ENCODE data around the gene PCGF3.
"Not testable (repeated sequence)": the region's sequence is repeated elsewhere in the genome, so short reads cannot be mapped to it uniquely, and the experiment has no call there.

The PCGF3 gene

DNA sequence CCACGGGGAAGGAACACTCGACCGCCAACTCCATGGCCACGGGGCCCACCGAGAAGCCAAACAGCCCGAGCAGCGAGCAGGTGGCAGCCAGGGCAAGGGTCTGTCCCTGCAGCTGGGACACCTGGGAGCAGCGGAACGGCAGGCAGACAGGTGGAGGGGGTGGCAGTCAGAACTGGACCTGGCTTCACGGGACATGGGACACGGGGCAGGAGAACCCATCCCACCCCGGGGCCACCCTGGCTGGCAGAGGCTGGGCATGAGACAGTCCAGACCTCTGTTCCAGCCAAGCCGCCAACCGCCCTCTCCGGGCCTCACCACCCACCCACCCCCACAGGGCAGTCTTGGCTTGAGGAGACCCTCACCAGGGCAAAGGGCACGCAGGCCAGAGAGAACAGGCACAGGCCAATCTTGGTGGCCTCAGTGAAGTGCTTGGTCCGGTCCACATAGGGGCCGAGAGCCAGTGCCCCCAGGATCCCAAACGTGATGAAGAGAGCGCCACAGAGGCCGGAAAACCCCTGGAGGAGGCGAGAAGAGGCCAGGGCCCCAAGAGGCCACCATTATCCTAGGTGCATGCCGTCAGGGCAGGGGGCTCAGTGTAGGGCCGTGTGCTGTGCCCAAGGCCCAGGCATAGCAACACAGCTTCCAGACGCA is 22.3 kb upstream of the PCGF3 start:
- no peak for DNase-seq

DNA sequence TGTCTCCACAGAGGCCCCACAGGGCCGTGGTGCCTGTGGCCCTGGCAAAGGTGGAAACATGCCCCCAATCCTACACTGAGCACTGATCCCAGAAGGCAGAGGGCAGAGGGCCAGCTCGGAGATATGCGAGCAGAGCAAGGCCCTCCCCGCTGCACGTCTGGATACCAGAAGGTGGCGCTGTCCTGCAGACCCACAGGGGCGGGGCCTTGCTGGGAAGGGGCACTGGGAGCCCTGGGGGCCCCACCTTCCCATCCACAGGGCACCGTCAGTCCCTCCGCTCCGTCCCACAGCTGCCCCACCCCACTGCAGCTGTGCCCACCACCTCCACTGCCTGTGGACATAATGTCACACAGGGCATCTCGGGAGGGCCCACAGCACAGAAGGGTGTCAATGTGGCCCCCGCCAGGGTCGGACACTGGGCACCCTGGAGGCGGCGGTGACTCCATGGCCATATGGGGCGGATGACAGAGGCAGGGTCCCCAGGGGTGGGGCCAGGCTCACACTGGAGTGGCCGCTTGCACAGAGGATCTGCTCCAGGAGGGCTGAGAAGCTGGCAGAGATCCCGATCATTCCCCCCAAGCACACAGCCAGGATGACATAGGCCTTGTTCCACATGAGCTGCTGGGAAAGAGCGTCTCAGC is 21.5 kb upstream of the PCGF3 start:
- no peak for DNase-seq

DNA sequence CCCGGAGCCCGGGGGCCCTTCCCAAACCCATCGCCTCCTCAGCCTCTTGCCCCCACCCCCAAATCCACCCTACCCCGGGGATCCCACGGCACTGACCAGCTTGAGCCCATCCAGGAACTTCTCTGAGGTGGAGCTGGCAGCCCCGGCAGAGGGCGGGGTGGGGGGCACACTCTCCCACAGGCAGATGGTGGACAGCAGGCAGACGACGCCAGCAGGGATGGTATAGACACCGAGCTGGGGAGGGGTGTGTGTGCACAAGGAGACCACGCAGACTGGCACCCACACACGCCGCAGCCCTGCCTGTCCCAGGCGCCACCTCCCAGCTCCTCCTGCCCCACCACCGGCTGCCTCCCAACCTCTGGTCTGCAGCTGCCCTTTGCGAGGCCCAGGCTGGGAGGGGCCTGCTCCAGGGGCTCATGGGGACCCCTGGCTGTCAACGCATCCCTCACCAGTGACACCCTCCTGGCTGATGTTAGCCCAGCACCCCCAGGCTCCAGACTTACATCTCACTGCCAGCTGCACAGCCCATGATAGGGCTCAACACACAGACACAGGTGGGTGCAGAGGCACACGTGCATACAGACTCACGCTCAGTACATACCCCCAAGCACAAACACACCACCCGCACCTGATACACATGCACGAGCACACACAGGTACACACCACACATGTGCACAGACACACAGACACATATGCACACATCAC is 20.9 kb upstream of the PCGF3 start:
- no peak for DNase-seq

DNA sequence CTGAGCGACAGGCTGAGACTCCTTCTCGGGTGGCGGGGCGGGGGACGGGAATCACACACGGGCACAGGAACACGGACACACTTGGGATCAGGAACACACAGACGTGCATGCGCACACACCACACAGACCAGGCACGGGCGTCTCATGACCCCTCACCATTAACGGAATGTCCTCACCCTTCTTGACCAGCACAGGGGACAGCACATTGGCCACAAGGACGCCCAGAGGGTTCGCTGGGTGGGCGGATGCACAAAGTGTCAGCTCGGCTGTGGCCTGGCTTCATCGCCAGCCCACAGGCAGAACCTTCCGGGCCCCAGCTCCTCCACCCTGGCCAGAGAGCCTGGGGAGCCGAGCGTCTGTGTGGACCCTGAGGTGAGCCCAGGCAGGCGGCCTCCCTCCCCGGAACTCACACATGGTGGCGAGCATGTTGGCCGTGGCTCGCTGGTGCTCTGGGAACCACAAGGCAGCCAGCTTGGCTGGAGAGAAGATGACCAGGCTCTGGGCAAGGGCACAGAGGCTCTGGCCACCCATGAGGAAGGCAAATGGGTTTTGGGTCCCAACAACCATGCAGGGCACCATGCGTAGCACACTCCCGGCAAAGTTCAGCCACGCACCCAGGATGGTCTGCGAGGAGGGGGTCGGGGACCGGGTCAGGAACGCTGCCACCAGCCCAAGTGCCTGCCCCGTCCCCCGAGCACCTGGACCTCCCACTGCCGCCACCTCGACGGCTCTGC is 19.8 kb upstream of the PCGF3 start:
- DNase-seq, result no peak

DNA sequence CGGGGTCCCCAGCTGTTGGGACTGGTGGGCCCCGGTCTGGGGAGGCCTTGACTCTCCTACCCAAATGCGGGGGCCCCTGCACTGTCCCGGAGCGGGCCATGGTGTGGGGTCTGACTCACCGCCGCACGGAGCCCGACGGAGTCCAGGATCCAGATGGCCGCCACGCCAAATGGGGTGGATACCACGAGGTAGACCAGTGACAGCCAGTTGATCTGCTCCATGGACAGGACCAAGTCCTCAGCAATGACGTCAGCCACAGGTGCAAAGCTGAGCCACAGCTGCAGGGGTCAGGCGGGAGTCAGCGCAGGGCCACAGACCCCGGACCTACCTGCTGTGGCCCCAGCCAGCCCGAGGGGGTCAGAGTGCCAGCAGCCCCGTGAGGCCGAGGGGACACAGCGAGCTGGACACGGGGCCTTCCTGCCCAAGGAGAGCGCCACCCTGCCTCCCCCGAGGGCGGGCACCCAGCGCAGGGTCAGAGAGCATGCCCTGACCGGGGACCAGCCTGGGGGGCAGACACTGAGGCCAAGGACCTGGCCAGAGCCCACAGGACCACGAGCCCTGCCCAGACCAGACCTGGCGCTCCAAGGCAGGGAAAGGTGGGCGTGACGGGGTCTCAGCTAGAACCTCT is 19.1 kb upstream of the PCGF3 start:
- DNase-seq, result no peak

DNA sequence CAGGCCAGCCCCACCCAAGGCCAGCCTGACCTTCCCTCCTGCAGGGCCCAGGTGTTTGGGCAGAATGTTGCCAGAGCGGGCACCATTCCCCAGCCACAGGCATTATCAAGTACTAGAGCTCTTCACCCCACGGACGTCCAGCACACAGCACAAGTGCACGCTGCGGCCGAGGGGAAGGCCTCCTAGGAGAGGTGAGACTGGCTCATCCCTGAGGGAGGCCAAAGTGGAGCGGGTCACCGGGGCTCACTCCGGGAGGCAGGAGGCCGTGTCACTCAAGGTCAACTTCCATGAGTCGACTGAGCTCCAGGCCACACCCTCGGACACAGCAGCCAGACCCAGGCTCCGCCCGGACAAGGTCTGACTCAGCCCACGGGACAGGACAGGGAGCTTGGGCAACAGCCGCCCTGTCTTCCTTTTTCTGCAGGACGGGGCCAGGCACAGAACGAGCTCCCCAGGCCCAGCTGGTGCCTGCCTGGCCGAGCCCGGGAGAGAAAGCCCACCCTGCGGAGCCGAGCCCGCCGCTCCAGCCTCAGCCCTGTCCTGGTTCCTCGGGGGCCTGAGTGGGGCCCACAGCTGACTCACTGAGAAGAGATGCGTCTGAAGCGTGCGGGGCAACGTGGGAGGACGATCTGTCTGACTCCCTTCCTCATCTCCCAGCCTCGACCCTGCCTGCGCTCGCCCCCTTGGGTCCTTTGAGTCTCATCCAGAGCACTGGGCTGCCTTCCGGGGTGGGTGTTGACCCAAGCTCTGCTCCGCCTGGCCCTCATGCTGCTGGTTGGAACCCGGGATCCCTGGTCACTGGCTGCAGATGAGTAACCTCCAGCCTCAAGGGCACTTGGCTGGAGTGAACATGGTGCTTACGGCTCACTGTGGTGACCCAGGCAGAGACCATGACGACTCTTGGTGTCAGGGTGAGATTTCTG is 18.3 kb upstream of the PCGF3 start:
- DNase-seq, result no peak

DNA sequence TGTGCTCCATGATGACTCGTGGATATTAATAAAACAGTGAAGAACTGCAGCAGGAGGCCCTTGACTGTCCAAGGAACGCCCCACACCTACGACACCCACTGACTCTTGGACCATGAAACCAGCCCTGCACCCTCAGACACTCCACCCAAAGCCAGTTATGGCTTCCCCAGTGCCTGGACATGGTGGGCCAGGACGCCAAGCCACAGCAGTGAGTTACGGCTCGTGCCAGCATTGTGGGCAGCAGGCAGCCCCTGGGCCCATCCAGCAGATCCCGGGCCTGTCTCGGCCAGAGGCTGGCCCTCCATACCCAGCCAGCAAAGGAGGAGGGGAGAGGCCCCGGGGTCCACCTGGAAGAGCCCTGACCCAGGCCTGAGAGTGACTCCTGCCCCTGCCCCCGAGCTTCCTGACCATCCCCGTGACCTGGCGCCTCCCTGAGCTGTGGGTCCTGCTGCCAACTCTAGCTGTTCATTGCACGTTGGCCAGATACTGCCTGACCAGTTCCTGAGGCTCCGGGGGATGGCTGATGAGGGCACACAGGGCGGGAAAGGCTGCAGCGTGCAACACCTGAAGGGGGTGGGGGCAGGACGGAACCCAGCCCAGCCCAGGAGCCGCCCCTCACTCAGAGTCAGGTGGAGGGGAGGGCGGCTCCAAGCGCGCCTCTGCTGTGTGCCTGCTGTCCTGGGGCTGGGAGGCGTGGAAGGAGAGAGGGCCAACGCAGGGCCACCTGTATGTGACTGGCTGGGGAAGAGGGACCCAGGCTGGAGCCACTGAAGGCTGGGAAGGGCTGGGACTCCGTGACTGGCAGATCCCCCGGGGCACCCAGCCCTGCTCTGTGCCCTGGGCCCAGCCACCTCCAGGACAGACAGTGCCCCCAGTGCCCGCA is 17.4 kb upstream of the PCGF3 start:
- DNase-seq, result no peak

DNA sequence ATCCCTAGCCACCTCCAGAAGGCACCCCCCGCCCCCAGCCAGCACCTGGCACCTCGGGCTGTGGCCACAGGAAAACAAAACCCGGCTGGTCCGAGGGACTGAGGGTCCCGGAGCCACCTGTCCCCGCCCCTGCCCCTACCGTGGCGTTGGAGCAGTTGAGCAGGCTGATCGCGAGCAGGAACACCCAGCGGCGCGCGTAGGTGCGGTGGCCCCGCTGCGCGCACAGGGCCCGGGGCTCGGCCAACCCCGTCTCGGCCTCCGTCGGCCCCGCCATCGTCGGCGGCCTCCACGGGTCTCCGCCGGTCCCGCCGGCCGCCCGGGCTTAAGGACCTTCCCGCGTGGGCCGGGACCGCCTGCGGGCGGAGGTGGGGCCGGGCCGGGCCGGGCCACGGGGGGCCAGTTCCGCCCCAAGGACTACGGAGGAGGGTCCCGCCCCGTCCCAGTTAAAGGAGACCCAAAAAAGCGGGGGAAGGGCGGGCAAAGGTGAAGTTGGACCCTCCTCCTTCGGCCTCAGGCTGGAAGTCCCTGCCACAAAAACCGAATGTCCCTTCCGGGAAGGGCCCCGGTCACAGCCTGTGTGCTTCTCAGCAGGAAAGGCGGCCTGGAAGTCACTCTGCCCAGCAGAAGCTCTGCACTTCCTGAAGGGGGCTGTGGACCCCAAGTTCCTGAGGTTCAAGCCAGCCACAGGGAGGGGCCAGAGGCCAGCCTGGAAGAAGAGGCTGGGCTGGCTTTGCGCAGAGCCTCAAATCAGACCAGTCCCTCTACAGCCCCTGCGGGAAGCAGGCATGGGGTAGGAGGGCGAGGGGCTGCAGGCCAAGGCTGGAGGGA is 16.6 kb upstream of the PCGF3 start, which contains the start of gene SLC49A3:
Gene SLC49A3, minus strand, starts transcription at position 298 of the 828 bp plus-strand sequence. Its CDS starts 24 bp downstream, at position 274.
- DNase-seq, result no peak

DNA sequence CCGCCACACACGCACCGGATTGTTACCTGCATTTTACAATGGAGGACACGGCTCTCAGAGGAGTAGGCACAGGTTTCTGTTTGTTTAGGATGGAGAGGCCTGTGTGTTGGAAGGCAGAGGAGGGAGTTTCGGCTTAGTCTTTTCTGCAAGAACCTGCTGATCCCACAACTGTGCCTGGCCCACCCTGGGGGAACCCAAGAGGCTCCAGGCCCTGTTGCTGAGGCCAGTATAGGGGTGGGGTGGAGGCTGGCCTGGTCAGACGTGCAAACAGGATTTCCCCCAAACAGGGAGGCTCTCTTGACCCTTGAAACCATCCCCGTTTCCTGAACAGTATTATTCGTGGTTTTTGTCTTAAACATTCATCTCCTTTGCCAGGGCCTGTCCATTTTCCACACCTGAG is 15.9 kb upstream of the PCGF3 start:
- no peak for DNase-seq

DNA sequence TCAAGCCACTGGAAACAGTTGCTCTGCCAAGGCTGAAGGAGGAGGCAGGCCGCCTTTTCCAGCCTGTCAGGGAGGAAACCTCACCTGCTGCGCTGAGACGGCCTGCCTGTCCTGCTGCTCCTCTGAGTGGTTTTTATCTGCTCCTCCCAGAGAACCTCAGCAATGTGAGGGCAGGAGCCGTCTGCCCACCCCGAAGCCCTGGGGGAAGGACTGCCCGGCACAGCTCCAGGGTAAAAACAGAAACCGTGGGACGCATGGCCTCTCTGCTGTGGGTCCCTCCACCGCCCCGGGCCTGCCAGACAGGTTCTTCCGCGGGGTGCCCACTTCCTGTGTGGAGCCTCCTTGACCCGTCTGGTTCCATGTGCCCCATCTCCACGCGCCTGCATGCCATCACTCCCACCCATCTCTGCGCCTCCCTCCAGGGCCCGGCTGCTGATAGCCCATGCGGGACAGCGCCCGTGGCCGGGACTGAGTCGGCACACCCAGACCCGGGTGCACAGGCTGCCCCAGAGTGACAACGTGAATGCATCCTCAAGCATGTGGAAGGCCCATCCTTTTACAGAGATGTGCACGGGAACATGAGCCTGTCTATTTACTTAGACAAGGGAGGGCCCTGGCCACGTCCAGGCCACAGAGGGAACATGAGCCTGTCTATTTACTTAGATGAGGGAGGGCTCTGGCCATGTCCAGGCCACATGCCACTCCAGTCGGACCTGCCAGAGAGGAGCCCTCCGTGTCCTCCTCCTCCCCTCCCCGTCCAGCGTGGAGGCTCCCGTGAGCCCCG is 12.7 kb upstream of the PCGF3 start:
- DNase-seq, result no peak

DNA sequence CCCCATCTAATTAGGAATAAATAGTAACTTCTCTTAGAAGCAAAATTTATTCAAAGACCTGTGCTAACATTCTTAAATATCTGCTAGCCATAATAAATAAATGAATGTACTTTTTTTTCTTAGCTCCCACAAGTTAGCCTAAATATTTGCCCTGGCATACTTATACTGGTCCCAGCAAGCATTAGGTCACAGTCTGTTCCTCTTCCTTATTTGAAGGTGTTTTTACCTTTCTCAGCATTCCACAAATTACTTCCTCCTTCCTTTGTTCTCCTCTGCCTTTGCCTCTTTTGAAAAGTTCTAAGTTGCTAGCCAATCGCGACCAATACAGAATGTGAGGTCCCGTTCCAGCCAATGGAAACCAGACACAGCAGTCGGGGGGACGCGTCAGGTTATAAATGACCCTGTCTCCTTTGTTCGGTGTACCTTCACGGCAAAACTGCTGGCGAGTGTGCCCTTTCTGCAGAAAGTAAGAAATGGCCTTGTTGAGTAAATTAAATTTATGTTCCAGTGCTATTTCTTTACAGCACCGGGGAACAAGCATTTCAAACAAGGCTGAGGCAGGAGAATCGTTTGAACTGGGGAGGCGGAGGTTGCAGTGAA is 11.2 kb upstream of the PCGF3 start:
- not testable (repeated sequence) for DNase-seq

DNA sequence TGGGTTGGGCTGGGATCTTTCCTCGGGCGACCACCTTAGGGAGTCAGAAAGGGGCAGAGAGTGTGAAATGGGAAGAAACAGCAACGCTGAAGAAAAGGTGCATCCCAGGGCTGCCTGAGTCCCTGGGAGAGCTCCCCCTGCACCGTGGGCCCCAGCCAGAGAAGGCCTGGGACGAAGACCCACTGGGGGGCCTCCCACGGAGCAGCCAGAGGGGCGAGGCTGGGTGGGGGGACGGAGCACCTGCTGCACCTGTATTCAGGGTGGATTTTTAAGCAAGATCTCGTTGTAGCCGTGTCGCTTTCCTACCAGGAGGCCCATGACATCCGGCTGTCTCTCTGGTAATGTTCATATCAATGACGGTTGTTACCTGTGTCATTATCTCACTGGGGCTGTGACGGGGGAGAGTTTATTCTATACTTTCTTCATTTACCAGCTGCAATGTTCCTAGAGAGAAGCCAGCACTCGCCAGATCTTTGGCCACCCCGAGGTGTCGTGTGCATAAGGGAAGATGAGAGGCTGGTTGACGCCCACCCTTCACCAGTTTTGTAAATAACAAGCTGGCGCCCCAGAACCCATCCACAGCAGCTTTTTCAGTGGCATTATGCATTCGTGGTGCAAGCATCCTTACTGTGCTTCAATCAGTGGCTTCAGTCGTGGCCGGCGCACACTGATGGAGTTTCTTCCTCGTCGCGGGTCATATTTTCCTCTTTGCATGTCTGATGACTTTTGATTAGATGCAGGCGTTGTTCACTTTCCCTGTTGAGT is 5.6 kb upstream of the PCGF3 start:
- DNase-seq, result no peak

DNA sequence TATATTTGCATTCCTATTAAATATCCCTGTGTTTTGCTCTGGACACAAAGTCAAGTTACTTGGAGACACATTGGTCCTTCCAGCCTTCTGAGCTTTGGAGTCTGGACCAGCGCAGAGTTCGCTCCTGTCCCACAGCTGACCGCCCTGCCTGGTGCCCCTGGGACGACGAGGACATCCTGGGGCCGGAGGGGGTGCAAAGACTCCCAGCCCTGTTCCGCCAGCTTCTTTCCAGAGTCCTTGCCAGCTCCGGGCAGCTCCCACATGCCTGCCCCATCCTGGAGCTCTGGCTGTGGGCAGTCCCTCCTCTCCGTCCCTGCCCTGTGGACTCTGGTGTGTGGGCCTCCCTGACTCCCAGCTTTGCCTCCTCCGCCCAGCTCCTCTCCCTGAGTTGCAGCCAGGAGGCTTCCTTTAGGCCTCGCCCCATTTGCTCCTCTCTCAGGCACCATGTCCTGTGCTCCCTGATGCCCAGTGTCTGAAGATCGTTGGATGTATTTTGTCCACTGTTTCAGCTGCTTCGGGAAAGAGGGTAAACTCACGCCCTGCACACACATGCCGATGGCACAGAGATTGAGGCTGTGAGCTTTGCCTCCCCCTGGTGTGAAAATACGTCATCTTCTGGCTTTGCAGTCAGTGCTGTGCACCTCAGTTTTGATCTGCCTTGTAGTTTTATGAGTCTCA is 4.9 kb upstream of the PCGF3 start:
- DNase-seq, result no peak

DNA sequence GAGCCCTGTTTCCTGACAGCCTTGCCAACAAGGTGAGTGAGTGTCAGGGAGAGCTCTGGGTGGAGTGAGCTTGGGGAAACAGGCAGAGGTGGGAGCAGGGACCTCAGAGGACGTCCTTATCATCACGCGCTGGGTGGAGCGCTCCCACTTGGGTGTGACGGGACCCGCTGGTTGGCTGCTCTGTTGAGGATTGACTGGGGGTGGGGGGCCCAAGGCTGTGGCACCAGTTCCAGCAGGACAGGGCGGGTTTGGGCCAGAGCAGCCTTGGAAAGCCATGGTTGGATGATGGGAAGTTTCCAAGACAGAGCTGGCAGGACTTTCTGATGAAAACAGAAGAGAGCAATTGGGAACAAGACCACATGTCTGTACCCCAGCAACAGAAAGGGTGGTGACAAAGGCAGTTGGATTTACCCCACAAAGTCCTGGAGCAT is 3.0 kb upstream of the PCGF3 start:
- DNase-seq, result no peak

DNA sequence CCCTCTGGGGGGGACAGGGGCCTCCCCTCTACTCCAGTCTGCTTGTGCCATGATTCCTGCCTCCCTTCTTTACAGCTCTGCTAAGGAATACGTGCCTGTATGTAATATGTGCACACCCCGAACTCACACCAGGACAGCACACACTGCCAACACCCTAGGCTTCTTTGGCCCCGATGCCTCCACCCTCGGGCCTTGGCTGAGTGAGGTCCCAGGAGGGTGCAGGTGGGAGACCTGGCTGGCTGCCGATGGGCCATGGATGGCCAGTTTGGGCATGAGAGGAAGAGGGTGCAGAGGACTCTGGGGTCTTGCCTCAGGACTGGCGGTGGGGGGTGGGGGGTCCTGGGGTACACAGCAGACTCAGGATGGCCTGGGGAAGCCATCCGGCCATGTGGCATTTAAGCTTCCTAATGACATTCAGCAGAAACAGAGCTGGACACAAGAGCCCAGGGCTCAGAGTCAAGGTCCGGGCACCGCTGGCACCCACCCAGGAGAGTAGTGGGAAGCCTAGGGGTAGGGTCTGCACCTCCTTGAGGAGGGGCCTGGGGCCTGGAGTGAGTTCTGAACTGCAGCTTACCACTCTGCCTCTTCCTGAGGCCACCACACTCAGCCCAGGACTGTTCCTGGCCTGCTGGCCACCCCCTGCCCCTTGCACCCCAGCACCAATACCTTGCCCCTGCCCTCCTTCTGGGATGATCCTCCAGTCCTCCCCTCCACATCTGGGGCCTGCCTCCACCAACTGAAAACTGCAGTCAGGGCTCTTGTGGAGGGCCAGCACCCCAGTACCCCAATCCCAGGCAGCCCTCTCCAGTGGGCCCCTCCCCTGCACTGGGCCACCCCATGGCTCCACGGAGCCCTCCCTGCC is 2.1 kb upstream of the PCGF3 start:
- no peak for DNase-seq

Data from SHP77 treated with DMSO at 0.1 percent for 48 hours (cell line).